Activated B cell treated with CpG ODN at 0.5 μM for 24 hours (primary cell): ENCODE results near the gene PROCR. TPM values are rescaled to one million over a fixed set of nuclear protein-coding genes. Genes with fewer than 3 reads are reported as not detected.

ENCODE experiments used
- total RNA-seq: library from RNA; stranded (reverse); gene quantifications from 2 replicates; pipeline ENCODE4 v1.2.3, GENCODE V29; 2022

The PROCR gene
- total RNA-seq, 1 donor from 2014 or later: 0.40 TPM

Other genes with a start within 250 kb of the PROCR start
- gene GSS, start 216.3 kb upstream of the PROCR start, total RNA-seq: 26.1 and 27.5 TPM in 2 replicates
- 0.20 and 0.35 TPM in 2 replicates for gene MYH7B, start 216.2 kb upstream of the PROCR start, total RNA-seq
- 58.3 and 60.2 TPM in 2 replicates for gene TRPC4AP, start 79.3 kb upstream of the PROCR start, total RNA-seq
- gene EDEM2, start 24.7 kb upstream of the PROCR start, total RNA-seq: 23.0 and 24.4 TPM in 2 replicates
- not detected in 2 replicates for gene MMP24, start 54.6 kb downstream of the PROCR start, total RNA-seq
- 39.2 and 47.9 TPM in 2 replicates for gene MMP24OS, start 106.0 kb downstream of the PROCR start, total RNA-seq
- 137 and 148 TPM in 2 replicates for gene EIF6, start 112.7 kb downstream of the PROCR start, total RNA-seq
- gene FAM83C, start 120.4 kb downstream of the PROCR start, total RNA-seq: not detected in 2 replicates
- gene UQCC1, start 239.9 kb downstream of the PROCR start, total RNA-seq: 52.9 and 58.3 TPM in 2 replicates